Liver (tissue), 9 donors: Measurements from ENCODE around the gene FEV. TPM values are rescaled to one million over a fixed set of nuclear protein-coding genes. Genes with fewer than 3 reads are reported as not detected.

Experiments used
- DNase-seq: peaks from one replicate; pipeline ENCODE4 v3.0.0-alpha.2; 2017; ENCODE audit warnings: low spot score
- H3K27ac ChIP-seq, 2 donors: one replicate each; pipeline ENCODE4 v1.7.0; 2013; ENCODE audit warnings: inconsistent platforms in 2 of 2, low read length in 2 of 2, control low read depth in 1 of 2, low read depth in 1 of 2, mild to moderate bottlenecking in 1 of 2
- H3K27me3 ChIP-seq, 4 donors: one replicate each; pipeline versions ENCODE4 v1.6.1 to v1.7.0; 2013; ENCODE audit warnings: low read length in 3 of 4, inconsistent platforms in 1 of 4, mild to moderate bottlenecking in 1 of 4, moderate library complexity in 1 of 4; ENCODE audit not compliant: control insufficient read depth in 4 of 4, insufficient read depth in 4 of 4
- H3K36me3 ChIP-seq, 4 donors: one replicate each; pipeline versions ENCODE4 v1.6.1 to v1.7.0; 2013; ENCODE audit warnings: low read length in 3 of 4, mild to moderate bottlenecking in 3 of 4, low read depth in 1 of 4, moderate library complexity in 1 of 4; ENCODE audit not compliant: control insufficient read depth in 4 of 4, insufficient read depth in 3 of 4
- H3K4me1 ChIP-seq, 4 donors: one replicate each; pipeline versions ENCODE4 v1.6.1 to v1.7.0; 2013; ENCODE audit warnings: low read length in 3 of 4, mild to moderate bottlenecking in 3 of 4, moderate library complexity in 1 of 4; ENCODE audit not compliant: control insufficient read depth in 4 of 4, insufficient read depth in 4 of 4
- H3K4me3 ChIP-seq, 3 donors: one replicate each; pipeline versions ENCODE4 v1.6.1 to v1.7.0; 2013; ENCODE audit warnings: low read length in 3 of 3, control low read depth in 1 of 3, low read depth in 1 of 3, mild to moderate bottlenecking in 1 of 3
- H3K9ac ChIP-seq, 2 donors: one replicate each; pipeline ENCODE4 v1.7.0; 2013; ENCODE audit warnings: low read length in 2 of 2, mild to moderate bottlenecking in 2 of 2, moderate library complexity in 2 of 2, control low read depth in 1 of 2, low read depth in 1 of 2
- H3K9me3 ChIP-seq, 4 donors: one replicate each; pipeline versions ENCODE4 v1.6.1 to v1.7.0; 2013; ENCODE audit warnings: low read length in 3 of 4; ENCODE audit not compliant: control insufficient read depth in 4 of 4
- ATF3 ChIP-seq: IDR thresholded peaks from 2 replicates; pipeline ENCODE4 v1.6.1; 2016; ENCODE audit warnings: antibody characterized with exemption
- CTCF ChIP-seq: fragments of 150-350 bp; IDR thresholded peaks from 2 replicates; pipeline ENCODE4 v1.5.1; 2017; ENCODE audit warnings: improper control_type of control experiment, low read depth, low read length; ENCODE audit not compliant: missing input control
- EGR1 ChIP-seq, 2 donors: IDR thresholded peaks; 2 replicates each; pipeline ENCODE4 v1.6.1; 2016 to 2018; ENCODE audit warnings: antibody characterized with exemption in 2 of 2, low read depth in 2 of 2
- FOXA1 ChIP-seq: IDR thresholded peaks from 2 replicates; pipeline ENCODE4 v1.6.1; 2016; ENCODE audit warnings: antibody characterized with exemption
- FOXA2 ChIP-seq: IDR thresholded peaks from 2 replicates; pipeline ENCODE4 v1.6.1; 2016; ENCODE audit warnings: antibody characterized with exemption
- GABPA ChIP-seq, 2 donors: IDR thresholded peaks in 1 of 2; conservative IDR thresholded peaks in 1 of 2; 2 replicates each; pipeline ENCODE4 v1.6.1; 2016; ENCODE audit warnings: antibody characterized with exemption in 2 of 2, mild to moderate bottlenecking in 1 of 2, moderate library complexity in 1 of 2
- HNF4A ChIP-seq, 2 donors: conservative IDR thresholded peaks; 2 replicates each; pipeline ENCODE4 v1.6.1; 2016; ENCODE audit warnings: antibody characterized with exemption in 2 of 2, mild to moderate bottlenecking in 2 of 2
- HNF4G ChIP-seq: IDR thresholded peaks from 2 replicates; pipeline ENCODE4 v1.6.1; 2016; ENCODE audit warnings: antibody characterized with exemption
- JUND ChIP-seq, 2 donors: IDR thresholded peaks; 2 replicates each; pipeline ENCODE4 v1.6.1; 2016; ENCODE audit warnings: antibody characterized with exemption in 2 of 2
- MAX ChIP-seq: IDR thresholded peaks from 2 replicates; pipeline ENCODE4 v1.6.1; 2016; ENCODE audit warnings: antibody characterized with exemption
- NR2F2 ChIP-seq: IDR thresholded peaks from 2 replicates; pipeline ENCODE4 v1.6.1; 2016; ENCODE audit warnings: antibody characterized with exemption
- RAD21 ChIP-seq, 2 donors: IDR thresholded peaks; 2 replicates each; pipeline ENCODE4 v1.6.1; 2016; ENCODE audit warnings: antibody characterized with exemption in 2 of 2, mild to moderate bottlenecking in 2 of 2
- REST ChIP-seq: IDR thresholded peaks from 2 replicates; pipeline ENCODE4 v1.6.1; 2016; ENCODE audit warnings: antibody characterized with exemption, mild to moderate bottlenecking
- RXRA ChIP-seq, 2 donors: IDR thresholded peaks; 2 replicates each; pipeline ENCODE4 v1.6.1; 2017 to 2018; ENCODE audit warnings: antibody characterized with exemption in 2 of 2, mild to moderate bottlenecking in 1 of 2
- SP1 ChIP-seq: IDR thresholded peaks from 2 replicates; pipeline ENCODE4 v1.6.1; 2018; ENCODE audit warnings: antibody characterized with exemption, mild to moderate bottlenecking
- TAF1 ChIP-seq: conservative IDR thresholded peaks from 2 replicates; pipeline ENCODE4 v1.6.1; 2016; ENCODE audit warnings: antibody characterized with exemption, mild to moderate bottlenecking
- YY1 ChIP-seq: IDR thresholded peaks from 2 replicates; pipeline ENCODE4 v1.6.1; 2016; ENCODE audit warnings: antibody characterized with exemption, mild to moderate bottlenecking
- ZBTB33 ChIP-seq: IDR thresholded peaks from 2 replicates; pipeline ENCODE4 v1.6.1; 2016; ENCODE audit warnings: antibody characterized with exemption
- WGBS: extraction: QIAGEN DNeasy Blood & Tissue Kit; methylation state at CpG from one replicate; pipeline ENCODE4 v1.1.7; 2013; 5-methylcytosine and 5-hydroxymethylcytosine counted together
- polyA plus RNA-seq, 2 donors: library from polyadenylated mRNA; stranded (reverse) in 1 of 2; unstranded in 1 of 2; fragments of 200-250 nt in 1 of 2; fragments of >200 nt in 1 of 2; fragmentation: Nextera tagmentation in 1 of 2; extraction: Ambion mirVana in 1 of 2; gene quantifications; one replicate each; pipeline versions ENCODE4 v1.2.1 to v1.2.3, GENCODE V29; 2013 to 2015
- total RNA-seq, 2 donors: library from RNA; depleted of rRNA; stranded (reverse); fragments of >200 nt; gene quantifications; one replicate each; pipeline ENCODE4 v1.2.3, GENCODE V29; 2014
- donor health status: healthy.
- donor health status: healthy.
- donor health status: healthy.
- donor health status: healthy.
- donor health status: healthy.

Gene FEV
- total and polyA plus RNA-seq, 4 donors = not detected

- TF ChIP-seq CTCF (no peak), HNF4A (conservative IDR thresholded peaks at IDR 0.05) (no peak)
These were observed 33.7 kb upstream of the FEV start (continued) for GRCh38 chr2:219018726-219019125.

- no peak overlapping the region for H3K9ac ChIP-seq
- H3K4me1 ChIP-seq = no peaks in the 10 kb centered on the region
- H3K4me3 ChIP-seq = no peak overlapping the region
- H3K27me3 ChIP-seq = no peaks in the 10 kb centered on the region
- no peaks in the 10 kb centered on the region for H3K36me3 ChIP-seq
- H3K27ac ChIP-seq = no peak overlapping the region
- 84% methylated on average over 7 of the region's 7 CpGs for WGBS
- no peaks in the 10 kb centered on the region for H3K9me3 ChIP-seq
- TF ChIP-seq RAD21 (IDR thresholded peaks at IDR 0.05) = no peak
- no peak for TF ChIP-seq REST
- TF ChIP-seq JUND (IDR thresholded peaks at IDR 0.05) = no peak
- no peak for TF ChIP-seq SP1
- TF ChIP-seq ATF3 = no peak
- no peak for TF ChIP-seq ZBTB33
- TF ChIP-seq RXRA (IDR thresholded peaks at IDR 0.05) = no peak
- no peak for TF ChIP-seq HNF4G
- TF ChIP-seq FOXA2 = no peak
- no peak for TF ChIP-seq GABPA (IDR thresholded peaks at IDR 0.05 in 1 of 2, conservative IDR thresholded peaks at IDR 0.05 in 1 of 2)
- TF ChIP-seq MAX = no peak
- TF ChIP-seq NR2F2 = no peak
- no peak for TF ChIP-seq FOXA1
- no peak for TF ChIP-seq HNF4A (conservative IDR thresholded peaks at IDR 0.05)
- TF ChIP-seq YY1 = no peak
- TF ChIP-seq EGR1 (IDR thresholded peaks at IDR 0.05; ENCODE audit: low read depth in 2 of 2) = no peak
- no peak for TF ChIP-seq CTCF
- no peak for TF ChIP-seq TAF1
- DNase-seq = no peak
These were observed 33.3 kb upstream of the FEV start for GRCh38 chr2:219018286-219018685.
